Small intestine (tissue), 7 donors: Measurements from ENCODE around the gene KRTAP10-3. TPM values are rescaled to one million over a fixed set of nuclear protein-coding genes. Genes with fewer than 3 reads are reported as not detected.

ENCODE experiments used
- DNase-seq, 2 donors: peaks; one replicate each; pipeline versions ENCODE4 v3.0.0 to v3.0.0-alpha.2; 2013
- FAIRE-seq: peaks from 2 replicates; lab custom pipeline; 2012; peaks lifted over from hg19 to GRCh38; lab: Jason Lieb, UNC
- H3K27ac ChIP-seq, 3 donors: one replicate each; pipeline ENCODE4 v1.5.1; 2013; ENCODE audit warnings: low read length in 2 of 3, mild to moderate bottlenecking in 2 of 3, control low read depth in 1 of 3, inconsistent platforms in 1 of 3, low read depth in 1 of 3, moderate library complexity in 1 of 3
- H3K27me3 ChIP-seq, 3 donors: one replicate each; pipeline ENCODE4 v1.6.1; 2013; ENCODE audit warnings: low read length in 3 of 3, inconsistent platforms in 1 of 3; ENCODE audit not compliant: control insufficient read depth in 3 of 3, insufficient read depth in 3 of 3
- H3K36me3 ChIP-seq, 3 donors: one replicate each; pipeline ENCODE4 v1.6.1; 2013; ENCODE audit warnings: low read length in 3 of 3, inconsistent platforms in 1 of 3, low read depth in 1 of 3, mild to moderate bottlenecking in 1 of 3, moderate library complexity in 1 of 3; ENCODE audit not compliant: control insufficient read depth in 3 of 3, insufficient read depth in 2 of 3
- H3K4me1 ChIP-seq, 3 donors: one replicate each; pipeline ENCODE4 v1.6.1; 2013; ENCODE audit warnings: low read length in 2 of 3, inconsistent platforms in 1 of 3, low read depth in 1 of 3, mild to moderate bottlenecking in 1 of 3, moderate library complexity in 1 of 3; ENCODE audit not compliant: control insufficient read depth in 3 of 3, insufficient read depth in 2 of 3
- H3K4me3 ChIP-seq, 3 donors: one replicate each; pipeline ENCODE4 v1.5.1; 2013; ENCODE audit warnings: low read length in 3 of 3, control low read depth in 1 of 3, inconsistent platforms in 1 of 3, low read depth in 1 of 3, mild to moderate bottlenecking in 1 of 3, moderate library complexity in 1 of 3
- H3K9me3 ChIP-seq, 2 donors: one replicate each; pipeline ENCODE4 v1.6.1; 2013; ENCODE audit warnings: low read depth in 1 of 2, low read length in 1 of 2; ENCODE audit not compliant: control insufficient read depth in 2 of 2, insufficient read depth in 1 of 2
- WGBS, 3 donors: extraction: QIAGEN DNeasy Blood & Tissue Kit; methylation state at CpG; one replicate each; pipeline ENCODE4 v1.1.7; 2013; 5-methylcytosine and 5-hydroxymethylcytosine counted together
- polyA plus RNA-seq, 4 donors: library from polyadenylated mRNA; stranded (reverse) in 3 of 4; unstranded in 1 of 4; fragments of 200-250 nt in 3 of 4; fragments of 120-200 nt in 1 of 4; gene quantifications; one replicate each; pipeline versions ENCODE4 v1.2.1 to v1.2.3, GENCODE V29; 2013
- donor health status: healthy with polysubstance abuse.
- donor health status: control.
- donor health status: control.
- donor health status: Bipolar disorder and iron deficiency.
- donor health status: healthy.

The KRTAP10-3 gene
- polyA plus RNA-seq, 4 donors = not detected

- DNase-seq (no peak), FAIRE-seq (no peak)
- H3K9me3 ChIP-seq = no peaks in the 10 kb centered on the region
- H3K4me3 ChIP-seq = no peak overlapping the region
- no peaks in the 10 kb centered on the region for H3K27me3 ChIP-seq
- no peak overlapping the region for H3K27ac ChIP-seq
- no peaks in the 10 kb centered on the region for H3K4me1 ChIP-seq
- WGBS, 3 donors = 84 to 88% (median 85%) methylated on average over 32 to 33 of the region's 33 CpGs
- H3K36me3 ChIP-seq = no peaks in the 10 kb centered on the region
Measured at GRCh38 chr21:44521928-44522752, 36.5 kb downstream of the KRTAP10-3 start.

GRCh38 chr21:44521301-44521927 is 37.2 kb downstream of the KRTAP10-3 start:
- no peaks in the 10 kb centered on the region for H3K4me1 ChIP-seq
- no peaks in the 10 kb centered on the region for H3K27me3 ChIP-seq
- WGBS, 3 donors = 66 to 86% (median 76%) methylated on average over 22 of the region's 22 CpGs
- no peak overlapping the region for H3K27ac ChIP-seq
- no peak for DNase-seq
- no peaks in the 10 kb centered on the region for H3K36me3 ChIP-seq
- H3K9me3 ChIP-seq = no peaks in the 10 kb centered on the region
- H3K4me3 ChIP-seq = no peak overlapping the region
- no peak for FAIRE-seq

- H3K36me3 ChIP-seq = no peaks in the 10 kb centered on the region
- H3K27ac ChIP-seq = no peak overlapping the region
- FAIRE-seq = no peak
- no peaks in the 10 kb centered on the region for H3K9me3 ChIP-seq
- no peak overlapping the region for H3K4me3 ChIP-seq
- no peak for DNase-seq
- 80 to 88% (median 83%) methylated on average over 31 of the region's 31 CpGs for WGBS, 3 donors
- H3K4me1 ChIP-seq = no peaks in the 10 kb centered on the region
- H3K27me3 ChIP-seq = no peaks in the 10 kb centered on the region
Measured at GRCh38 chr21:44520326-44521300, 38.0 kb downstream of the KRTAP10-3 start.

GRCh38 chr21:44519346-44520325 is 39.0 kb downstream of the KRTAP10-3 start:
- Histone ChIP-seq H3K27ac (no peak overlapping the region), H3K27me3 (no peaks in the 10 kb centered on the region), H3K9me3 (no peaks in the 10 kb centered on the region), H3K36me3 (no peaks in the 10 kb centered on the region), H3K4me1 (no peaks in the 10 kb centered on the region), H3K4me3 (no peak overlapping the region)
- WGBS, 3 donors = 74 to 88% (median 76%) methylated on average over 27 to 28 of the region's 28 CpGs
- no peak for DNase-seq
- FAIRE-seq = no peak

- no peak overlapping the region for H3K27ac ChIP-seq
- FAIRE-seq = no peak
- H3K9me3 ChIP-seq = no peaks in the 10 kb centered on the region
- no peaks in the 10 kb centered on the region for H3K27me3 ChIP-seq
- WGBS, 3 donors = 58 to 73% (median 63%) methylated on average over 12 of the region's 12 CpGs
- DNase-seq = no peak
- H3K36me3 ChIP-seq = no peaks in the 10 kb centered on the region
- no peaks in the 10 kb centered on the region for H3K4me1 ChIP-seq
- H3K4me3 ChIP-seq = no peak overlapping the region
Measured at GRCh38 chr21:44518686-44519085, 39.9 kb downstream of the KRTAP10-3 start.

GRCh38 chr21:44517175-44517899 is 41.3 kb downstream of the KRTAP10-3 start:
- Histone ChIP-seq H3K4me1 (no peaks in the 10 kb centered on the region), H3K36me3 (no peaks in the 10 kb centered on the region), H3K27ac (no peak overlapping the region), H3K9me3 (no peaks in the 10 kb centered on the region), H3K27me3 (no peaks in the 10 kb centered on the region), H3K4me3 (peak overlapping the region in 1 of 3 donors; percentile 14)
- WGBS, 3 donors = 75 to 86% (median 83%) methylated on average over 15 of the region's 15 CpGs
- DNase-seq (peak in 1 of 2 donors; percentile 31), FAIRE-seq (no peak)

- H3K4me3 ChIP-seq = no peak overlapping the region
- H3K27ac ChIP-seq = no peak overlapping the region
- WGBS, 3 donors = 83 to 90% (median 88%) methylated on average over 10 of the region's 10 CpGs
- FAIRE-seq = no peak
- H3K27me3 ChIP-seq = no peaks in the 10 kb centered on the region
- H3K4me1 ChIP-seq = no peaks in the 10 kb centered on the region
- H3K9me3 ChIP-seq = no peaks in the 10 kb centered on the region
- no peaks in the 10 kb centered on the region for H3K36me3 ChIP-seq
- DNase-seq = no peak
Measured at GRCh38 chr21:44516828-44517174, 41.8 kb downstream of the KRTAP10-3 start.
